H9 (cell line): ENCODE data around the gene INPP5A. TPM values are rescaled to one million over a fixed set of nuclear protein-coding genes. Genes with fewer than 3 reads are reported as not detected.
A peak's percentile ranks its signal among the peaks of the same experiment; 100 is the strongest.

Experiments used
- DNase-seq: peaks from one replicate; pipeline ENCODE4 v3.0.0-alpha.2; 2017
- H2AFZ ChIP-seq: one replicate; pipeline ENCODE4 v1.6.1; 2013; ENCODE audit warnings: mild to moderate bottlenecking, low read length, control low read depth, moderate library complexity
- H2AK5ac ChIP-seq: 2 replicates; pipeline ENCODE4 v1.6.1; 2013; ENCODE audit warnings: low read length, control low read depth, mixed read lengths; ENCODE audit not compliant: insufficient read length
- H2BK120ac ChIP-seq: one replicate; pipeline ENCODE4 v1.6.1; 2013; ENCODE audit warnings: low read depth, mild to moderate bottlenecking, low read length, control low read depth, inconsistent platforms; ENCODE audit not compliant: poor library complexity, severe bottlenecking
- H2BK12ac ChIP-seq: 2 replicates; pipeline ENCODE4 v1.6.1; 2013; ENCODE audit warnings: low read length, control low read depth, mixed read lengths, low read depth; ENCODE audit not compliant: insufficient read length
- H2BK15ac ChIP-seq: 2 replicates; pipeline ENCODE4 v1.6.1; 2013; ENCODE audit warnings: low read depth, low read length, control low read depth
- H2BK20ac ChIP-seq: one replicate; pipeline ENCODE4 v1.6.1; 2013; ENCODE audit warnings: low read depth, mild to moderate bottlenecking, low read length, control low read depth, inconsistent platforms; ENCODE audit not compliant: poor library complexity, severe bottlenecking
- H2BK5ac ChIP-seq: 2 replicates; pipeline ENCODE4 v1.6.1; 2013; ENCODE audit warnings: low read length, control low read depth, mixed read lengths; ENCODE audit not compliant: insufficient read length
- H3K14ac ChIP-seq: 2 replicates; pipeline ENCODE4 v1.6.1; 2013; ENCODE audit warnings: low read length, control low read depth; ENCODE audit not compliant: insufficient read depth
- H3K18ac ChIP-seq: 2 replicates; pipeline ENCODE4 v1.6.1; 2013; ENCODE audit warnings: low read depth, mild to moderate bottlenecking, mixed read lengths, low read length, control low read depth; ENCODE audit not compliant: insufficient read length
- H3K23ac ChIP-seq: 2 replicates; pipeline ENCODE4 v1.6.1; 2013; ENCODE audit warnings: low read length, control low read depth, mixed read lengths, low read depth; ENCODE audit not compliant: insufficient read length
- H3K23me2 ChIP-seq: 2 replicates; pipeline ENCODE4 v1.6.1; 2013; ENCODE audit warnings: low read depth, mild to moderate bottlenecking, mixed read lengths, low read length, control low read depth; ENCODE audit not compliant: insufficient read length, poor library complexity, severe bottlenecking
- H3K27ac ChIP-seq: 2 replicates; pipeline ENCODE4 v1.5.1; 2013; ENCODE audit warnings: low read length, control low read depth, mixed read lengths, low read depth; ENCODE audit not compliant: insufficient read length
- H3K27me3 ChIP-seq: 2 replicates; pipeline ENCODE4 v1.6.1; 2013; ENCODE audit warnings: low read length, control low read depth, inconsistent platforms; ENCODE audit not compliant: insufficient read depth
- H3K4ac ChIP-seq: 2 replicates; pipeline ENCODE4 v1.6.1; 2013; ENCODE audit warnings: low read depth, mild to moderate bottlenecking, control low read depth, inconsistent platforms, low read length, moderate library complexity
- H3K4me1 ChIP-seq: 2 replicates; pipeline ENCODE4 v1.6.1; 2013; ENCODE audit warnings: low read length, control low read depth, inconsistent platforms; ENCODE audit not compliant: insufficient read depth
- H3K4me2 ChIP-seq: 2 replicates; pipeline ENCODE4 v1.6.1; 2013; ENCODE audit warnings: low read length, control low read depth, mixed read lengths; ENCODE audit not compliant: insufficient read length, insufficient read depth
- H3K56ac ChIP-seq: 2 replicates; pipeline ENCODE4 v1.6.1; 2013; ENCODE audit warnings: low read depth, mild to moderate bottlenecking, mixed read lengths, low read length, control low read depth; ENCODE audit not compliant: insufficient read length
- H3K79me1 ChIP-seq: 2 replicates; pipeline ENCODE4 v1.6.1; 2013; ENCODE audit warnings: low read depth, mild to moderate bottlenecking, moderate library complexity, low read length, control low read depth, inconsistent platforms; ENCODE audit not compliant: insufficient read depth, poor library complexity, severe bottlenecking
- H3K79me2 ChIP-seq: 2 replicates; pipeline ENCODE4 v1.6.1; 2013; ENCODE audit warnings: low read length, control low read depth, inconsistent platforms; ENCODE audit not compliant: insufficient read depth
- H3K9ac ChIP-seq: 2 replicates; pipeline ENCODE4 v1.6.1; 2013; ENCODE audit warnings: low read length, control low read depth, mixed read lengths; ENCODE audit not compliant: insufficient read length; ENCODE audit errors: extremely low read depth
- H3K9me3 ChIP-seq: one replicate; pipeline ENCODE4 v1.6.1; 2013; ENCODE audit warnings: low read depth, low read length, inconsistent platforms; ENCODE audit not compliant: control insufficient read depth
- H3T11ph ChIP-seq: one replicate; pipeline ENCODE4 v1.6.1; 2013; ENCODE audit warnings: mild to moderate bottlenecking, low read length, control low read depth, inconsistent platforms
- H4K20me1 ChIP-seq: one replicate; pipeline ENCODE4 v1.6.1; 2013; ENCODE audit not compliant: control insufficient read depth, insufficient read length, insufficient read depth
- H4K5ac ChIP-seq: 2 replicates; pipeline ENCODE4 v1.6.1; 2013; ENCODE audit warnings: low read depth, mild to moderate bottlenecking, mixed read lengths, low read length, control low read depth; ENCODE audit not compliant: insufficient read length
- H4K8ac ChIP-seq: replicated peaks from 2 replicates; pipeline ENCODE4 v1.6.1; 2013; ENCODE audit warnings: low read length, control low read depth, mixed read lengths, low read depth; ENCODE audit not compliant: insufficient read length
- H4K91ac ChIP-seq: 2 replicates; pipeline ENCODE4 v1.6.1; 2013; ENCODE audit warnings: low read depth, mild to moderate bottlenecking, moderate library complexity, mixed read lengths, low read length, control low read depth; ENCODE audit not compliant: insufficient read length
- H3K27ac Mint-ChIP-seq, 3 experiments: 2 replicates in 2 of 3; 3 replicates in 1 of 3; pipeline ENCODE4 v1.8.0; 2020 to 2021; ENCODE audit warnings: mixed read lengths in 3 of 3, mild to moderate bottlenecking in 1 of 3, moderate library complexity in 1 of 3
- H3K27me3 Mint-ChIP-seq: 2 replicates; pipeline ENCODE4 v1.8.0; 2021; ENCODE audit warnings: low read depth, mild to moderate bottlenecking, moderate library complexity, mixed read lengths
- H3K36me3 Mint-ChIP-seq, 3 experiments: 2 replicates in 2 of 3; 3 replicates in 1 of 3; pipeline ENCODE4 v1.8.0; 2020 to 2021; ENCODE audit warnings: low read depth in 3 of 3, mixed read lengths in 3 of 3; ENCODE audit not compliant: insufficient read depth in 1 of 3
- H3K4me1 Mint-ChIP-seq, 2 experiments: 2 replicates each; pipeline ENCODE4 v1.8.0; 2020; ENCODE audit warnings: mixed read lengths in 2 of 2
- H3K4me3 Mint-ChIP-seq, 2 experiments: 2 replicates in 1 of 2; 3 replicates in 1 of 2; pipeline ENCODE4 v1.8.0; 2020 to 2021; ENCODE audit warnings: mild to moderate bottlenecking in 2 of 2, mixed read lengths in 2 of 2, moderate library complexity in 1 of 2
- H3K9me3 Mint-ChIP-seq, 2 experiments: 2 replicates in 1 of 2; 3 replicates in 1 of 2; pipeline ENCODE4 v1.8.0; 2020; ENCODE audit warnings: mild to moderate bottlenecking in 2 of 2, mixed read lengths in 2 of 2, moderate library complexity in 1 of 2
- CTCF ChIP-seq: fragments of 200-600 bp; sonication (generic); conservative IDR thresholded peaks from 3 replicates; pipeline ENCODE4 v1.8.0; 2021; ENCODE audit warnings: antibody characterized with exemption, mild to moderate bottlenecking
- WGBS: extraction: QIAGEN DNeasy Blood & Tissue Kit; methylation state at CpG from one replicate; pipeline ENCODE4 v1.1.7; 2013; ENCODE audit warnings: missing lambda C conversion rate, low lambda C conversion rate, mixed read lengths; ENCODE audit not compliant: insufficient read length; ENCODE audit errors: extremely low coverage; 5-methylcytosine and 5-hydroxymethylcytosine counted together
- total RNA-seq: library from RNA; stranded (reverse); gene quantifications from 2 replicates; pipeline ENCODE4 v1.2.1, GENCODE V29; 2021

INPP5A gene
- total RNA-seq, 1 experiment from 2014 or later: 17.7 TPM

GRCh38 chr10:132596742-132597279, 59.2 kb downstream of the INPP5A start:
- Histone ChIP-seq H2AK5ac (no peak overlapping the region), H2BK20ac (no peak overlapping the region), H3K23me2 (no peaks in the 10 kb centered on the region), H3K4me2 (no peak overlapping the region), H2BK120ac (no peak overlapping the region), H3K9ac (no peak overlapping the region), H3K79me1 (no peaks in the 10 kb centered on the region), H3K4ac (no peak overlapping the region), H3K79me2 (peaks cover 4% of the 10 kb centered on the region; the same call in 1 of the 2 replicates), H2BK12ac (no peak overlapping the region), H3K27me3 (no peaks in the 10 kb centered on the region), H3T11ph (no peak overlapping the region), H4K5ac (no peak overlapping the region), H3K18ac (no peak overlapping the region), H2AFZ (no peak overlapping the region), H3K27ac (no peak overlapping the region), H4K20me1 (peaks cover 4% of the 10 kb centered on the region), H2BK15ac (no peak overlapping the region), H4K91ac (no peak overlapping the region), H3K4me1 (no peaks in the 10 kb centered on the region), H2BK5ac (no peak overlapping the region), H4K8ac (peak overlapping the region; percentile 70), H3K56ac (no peak overlapping the region), H3K14ac (no peak overlapping the region), H3K9me3 (no peaks in the 10 kb centered on the region), H3K23ac (no peak overlapping the region)
- no CpG with 5 or more reads among the region's 21 CpGs for WGBS
- Mint-ChIP-seq H3K27ac (no peak overlapping the region), H3K27me3 (peaks cover 30% of the 10 kb centered on the region), H3K4me3 (no peak overlapping the region; a peak in 1 of 5 replicates), H3K36me3 (peaks cover 3 to 16% (median 11%) of the 10 kb centered on the region in 3 experiments; a peak in 6 of 7 replicates), H3K9me3 (peaks cover 33 to 34% of the 10 kb centered on the region in 2 experiments), H3K4me1 (peaks cover under 1 to 1% of the 10 kb centered on the region in 2 experiments)
- TF ChIP-seq CTCF: no peak
- DNase-seq: no peak
